GM18909 (cell line): ENCODE measurements around the gene OXA1L.

ENCODE experiments used
- ATAC-seq: cut with Tn5 transposase; IDR thresholded peaks from one replicate; pipeline ENCODE4 v1.9.1; 2021; ENCODE audit warnings: mild to moderate bottlenecking; ENCODE audit not compliant: unreplicated experiment, poor library complexity

Gene OXA1L

DNA sequence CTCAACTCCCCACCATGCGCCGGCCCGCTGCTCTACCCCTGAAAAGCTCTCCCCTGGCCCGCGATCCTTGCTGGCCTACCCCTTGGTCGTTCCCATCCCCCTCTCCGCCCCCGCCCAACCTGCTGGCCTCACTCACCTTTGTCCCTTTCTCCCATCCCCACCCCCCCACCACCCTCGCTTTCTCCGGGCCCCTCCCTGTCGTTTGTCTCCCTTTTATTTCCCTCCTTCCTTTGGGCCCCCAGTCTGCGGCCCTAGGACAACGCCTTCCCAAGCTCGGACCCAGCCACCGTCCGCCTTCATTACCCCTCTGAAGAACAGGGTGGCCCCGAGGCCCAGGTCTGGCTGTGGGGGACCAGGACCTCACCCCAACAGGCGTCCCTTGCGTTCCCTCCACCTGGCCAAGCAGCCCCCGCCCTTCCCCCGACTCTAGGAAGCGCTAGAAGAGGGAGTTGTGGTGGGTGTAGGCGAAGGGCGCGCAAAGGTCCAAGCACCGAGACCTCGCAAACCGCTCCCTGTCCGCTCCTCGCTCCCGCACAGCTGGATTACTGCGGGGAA, 55.6 kb downstream of the OXA1L start:
- no peak for ATAC-seq
